HUES64 (cell line): Measurements from ENCODE around the gene TUBGCP5. TPM values are rescaled to one million over a fixed set of nuclear protein-coding genes. Genes with fewer than 3 reads are reported as not detected.
"Not testable (repeated sequence)": the region's sequence is repeated elsewhere in the genome, so short reads cannot be mapped to it uniquely, and the experiment has no call there.

Experiments used
- H3K27ac ChIP-seq: 2 replicates; pipeline ENCODE4 v1.7.0; 2013; ENCODE audit warnings: low read depth, low read length, inconsistent platforms
- H3K27me3 ChIP-seq: 2 replicates; pipeline ENCODE4 v1.6.1; 2013; ENCODE audit warnings: mild to moderate bottlenecking, low read length; ENCODE audit not compliant: insufficient read depth
- H3K36me3 ChIP-seq: 2 replicates; pipeline ENCODE4 v1.6.1; 2013; ENCODE audit warnings: mild to moderate bottlenecking, low read length; ENCODE audit not compliant: insufficient read depth
- H3K4me1 ChIP-seq: 2 replicates; pipeline ENCODE4 v1.6.1; 2013; ENCODE audit warnings: mild to moderate bottlenecking, low read length, moderate library complexity; ENCODE audit not compliant: insufficient read depth
- H3K4me3 ChIP-seq: 2 replicates; pipeline ENCODE4 v1.5.1; 2013; ENCODE audit warnings: mild to moderate bottlenecking, low read length, moderate library complexity
- H3K9ac ChIP-seq: 2 replicates; pipeline ENCODE4 v1.6.1; 2013; ENCODE audit warnings: mild to moderate bottlenecking, low read depth, low read length
- H3K9me3 ChIP-seq: 2 replicates; pipeline ENCODE4 v1.6.1; 2013; ENCODE audit warnings: low read depth, low read length; ENCODE audit not compliant: insufficient read depth
- WGBS: fragments of 150-250, 120-280 bp; methylation state at CpG from one replicate; pipeline ENCODE4 v1.1.7; 2013; ENCODE audit warnings: missing lambda C conversion rate; 5-methylcytosine and 5-hydroxymethylcytosine counted together
- polyA plus RNA-seq, 2 experiments: library from polyadenylated mRNA; stranded (reverse); fragments of 50-300 nt; gene quantifications; one replicate each; pipeline ENCODE4 v1.2.3, GENCODE V29; 2013

Gene TUBGCP5
- 14.6 TPM for polyA plus RNA-seq (2013, experiment 1 of 2)
- 15.7 TPM for polyA plus RNA-seq (2013, experiment 2 of 2)

DNA sequence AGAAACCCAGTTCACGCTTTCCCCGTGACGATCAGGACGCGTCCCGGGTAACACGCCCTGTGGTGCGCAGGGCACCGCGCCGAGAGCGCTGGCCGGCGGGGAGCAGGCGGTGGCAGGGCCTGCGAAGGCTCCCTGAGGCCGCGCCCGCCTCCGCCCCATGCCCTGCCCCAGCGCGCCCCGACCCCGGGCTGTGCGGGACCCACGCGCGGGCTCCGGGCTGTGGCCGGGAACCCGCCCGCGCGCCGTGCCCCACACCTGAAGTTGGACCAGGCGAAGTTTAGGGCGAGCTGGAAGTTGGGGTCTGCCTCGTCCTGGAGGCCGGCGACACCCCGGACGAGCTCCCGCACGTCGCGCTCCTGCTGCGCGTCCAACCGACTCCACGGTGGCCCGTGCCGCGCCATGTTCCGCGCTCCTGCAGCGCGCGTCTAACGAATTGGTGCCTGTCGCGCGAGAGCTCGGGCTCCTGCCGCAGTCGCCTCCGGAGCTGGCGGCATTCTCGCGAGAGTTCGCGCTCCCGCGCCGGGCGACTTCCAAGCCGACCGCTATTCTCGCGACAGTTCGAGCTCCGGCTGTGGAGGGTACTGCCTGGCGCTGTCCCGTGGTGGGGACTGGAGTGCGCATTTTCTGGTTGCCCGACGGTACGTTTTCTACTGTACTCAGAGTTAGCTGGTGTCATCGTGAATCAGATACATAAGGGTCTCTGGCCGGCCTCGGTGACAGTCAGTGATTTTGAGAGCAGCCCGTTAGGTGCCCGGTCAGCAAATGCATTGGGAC, at the start of gene TUBGCP5:
Gene TUBGCP5 (minus strand): TSS at position 427 of the 774 bp plus-strand sequence. CDS start 26 bp downstream, at position 401.
- WGBS = under 1% methylated on average over 92 of the region's 92 CpGs
- peak within 1 kb of the TSS; percentile 74 for H3K4me3 ChIP-seq
- H3K4me1 ChIP-seq = peaks cover 6% of the 10 kb centered on the region; the same call in 1 of the 2 replicates
- H3K9ac ChIP-seq = peak within 1 kb of the TSS; percentile 98
- no peaks in the 10 kb centered on the region for H3K27me3 ChIP-seq
- peak within 1 kb of the TSS; percentile 72 for H3K27ac ChIP-seq
- no peaks in the 10 kb centered on the region for H3K9me3 ChIP-seq
- H3K36me3 ChIP-seq = peaks cover 20% of the 10 kb centered on the region

DNA sequence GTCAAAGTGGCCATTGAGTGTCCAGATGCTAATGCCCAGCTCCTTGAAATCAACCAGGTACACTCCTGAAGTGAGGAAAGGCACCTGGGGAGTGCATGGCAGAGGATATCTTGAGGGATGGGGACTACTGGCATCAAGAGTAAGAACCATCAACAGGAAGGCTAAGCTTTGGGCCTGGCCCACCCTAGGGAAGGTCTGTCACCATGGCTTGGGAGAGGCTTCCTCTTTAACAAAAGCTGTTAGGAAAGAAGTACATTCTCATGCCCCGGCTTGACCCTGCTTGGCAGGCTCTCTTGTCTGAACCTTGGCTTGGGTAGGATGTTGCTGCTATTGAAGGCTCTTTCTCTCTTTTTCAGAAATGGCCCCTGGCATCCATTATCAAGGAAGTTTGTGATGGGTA, 43.7 kb upstream of the TUBGCP5 start:
- Histone ChIP-seq H3K27me3 (no peaks in the 10 kb centered on the region), H3K9ac (no peak overlapping the region), H3K27ac (no peak overlapping the region), H3K9me3 (peaks cover 7% of the 10 kb centered on the region; the same call in 1 of the 2 replicates), H3K4me1 (no peaks in the 10 kb centered on the region), H3K36me3 (no peaks in the 10 kb centered on the region), H3K4me3 (no peak overlapping the region)
- 92% methylated on average over 1 of the region's 1 CpG for WGBS

DNA sequence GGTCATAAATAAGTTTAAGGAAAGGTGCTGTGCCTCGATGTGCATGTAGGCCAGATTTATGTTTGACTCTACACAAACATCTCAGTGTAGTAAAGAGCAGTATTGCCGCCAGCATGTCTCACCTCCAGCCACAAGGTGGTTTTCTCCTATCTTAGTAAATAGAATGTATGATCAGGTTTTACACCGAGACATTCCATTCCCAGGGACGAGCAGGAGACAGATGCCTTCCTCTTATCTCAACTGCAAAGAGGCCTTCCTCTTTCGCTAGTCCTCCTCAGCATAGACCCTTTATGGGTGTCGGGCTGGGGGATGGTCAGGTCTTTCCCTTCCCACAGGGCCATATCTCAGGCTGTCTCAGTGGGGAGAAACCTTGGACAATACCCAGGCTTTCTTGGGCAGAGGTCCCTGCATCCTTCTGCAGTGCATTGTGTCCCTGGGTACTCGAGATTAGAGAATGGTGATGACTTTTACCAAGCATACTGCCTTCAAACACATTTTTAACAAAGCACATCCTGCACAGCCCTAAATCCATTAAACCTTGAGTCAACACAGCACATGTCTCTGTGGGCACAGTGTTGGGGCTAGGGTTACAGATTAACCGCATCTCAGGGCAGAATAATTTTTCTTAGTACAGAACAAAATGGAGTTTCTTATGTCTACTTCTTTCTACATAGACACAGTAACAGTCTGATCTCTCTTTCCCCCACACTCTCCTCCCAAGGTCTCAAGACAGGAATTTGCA, 42.8 kb upstream of the TUBGCP5 start:
- H3K27me3 ChIP-seq, H3K4me3 ChIP-seq, H3K27ac ChIP-seq: not testable (repeated sequence)

DNA sequence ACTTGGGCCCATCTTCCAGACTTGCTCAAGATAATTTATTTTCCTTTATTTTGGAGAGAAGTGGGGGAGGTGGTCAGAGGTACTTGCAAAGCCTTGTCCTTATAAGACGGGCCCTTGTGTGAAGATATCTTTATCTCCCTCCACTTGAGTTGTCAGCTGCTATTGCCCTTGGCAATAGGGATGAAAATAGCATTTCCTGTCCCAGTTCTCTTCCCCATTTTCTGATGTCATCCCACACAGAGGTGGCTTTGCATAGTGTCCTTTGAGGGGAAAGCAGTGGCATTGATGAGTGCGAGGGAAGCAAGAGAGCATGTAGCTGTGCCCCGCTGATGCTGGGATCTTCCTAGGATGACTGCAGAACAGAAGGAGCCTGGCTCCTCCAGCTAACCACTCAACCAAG, 41.9 kb upstream of the TUBGCP5 start:
- Histone ChIP-seq H3K36me3 (no peaks in the 10 kb centered on the region), H3K27ac (no peak overlapping the region), H3K9ac (no peak overlapping the region), H3K9me3 (peaks cover 3% of the 10 kb centered on the region; the same call in 1 of the 2 replicates), H3K4me1 (no peaks in the 10 kb centered on the region), H3K27me3 (no peaks in the 10 kb centered on the region), H3K4me3 (no peak overlapping the region)
- WGBS = 94% methylated on average over 3 of the region's 3 CpGs

More for the DNA sequence above, 42.8 kb upstream of the TUBGCP5 start:
- WGBS = 79% methylated on average over 5 of the region's 8 CpGs
- not testable (repeated sequence) for H3K4me1 ChIP-seq, H3K9me3 ChIP-seq, H3K9ac ChIP-seq, H3K36me3 ChIP-seq

DNA sequence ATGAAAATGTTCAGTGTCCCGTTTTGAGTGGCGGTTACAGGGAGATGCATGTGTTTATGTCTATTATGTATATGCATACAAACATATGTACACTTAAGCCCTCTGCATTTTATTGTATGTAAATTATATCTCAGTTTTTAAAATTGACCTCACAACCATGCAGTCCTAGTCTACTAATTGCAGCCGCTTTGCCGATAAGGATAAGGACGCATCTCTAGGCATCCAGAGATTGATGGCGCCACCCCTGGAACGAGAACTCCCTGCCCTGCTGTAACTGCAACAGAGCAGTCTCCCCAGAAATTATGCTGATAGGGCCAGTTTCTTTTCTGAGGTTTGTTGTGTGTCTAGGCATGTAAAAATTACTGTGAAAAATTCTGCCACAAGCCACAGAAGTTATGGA, 40.4 kb upstream of the TUBGCP5 start:
- H3K27ac ChIP-seq = no peak overlapping the region
- no peaks in the 10 kb centered on the region for H3K36me3 ChIP-seq
- no peak overlapping the region for H3K4me3 ChIP-seq
- no peaks in the 10 kb centered on the region for H3K4me1 ChIP-seq
- H3K9ac ChIP-seq = no peak overlapping the region
- 89% methylated on average over 7 of the region's 7 CpGs for WGBS
- H3K27me3 ChIP-seq = no peaks in the 10 kb centered on the region
- peaks cover 3% of the 10 kb centered on the region; the same call in 1 of the 2 replicates for H3K9me3 ChIP-seq

DNA sequence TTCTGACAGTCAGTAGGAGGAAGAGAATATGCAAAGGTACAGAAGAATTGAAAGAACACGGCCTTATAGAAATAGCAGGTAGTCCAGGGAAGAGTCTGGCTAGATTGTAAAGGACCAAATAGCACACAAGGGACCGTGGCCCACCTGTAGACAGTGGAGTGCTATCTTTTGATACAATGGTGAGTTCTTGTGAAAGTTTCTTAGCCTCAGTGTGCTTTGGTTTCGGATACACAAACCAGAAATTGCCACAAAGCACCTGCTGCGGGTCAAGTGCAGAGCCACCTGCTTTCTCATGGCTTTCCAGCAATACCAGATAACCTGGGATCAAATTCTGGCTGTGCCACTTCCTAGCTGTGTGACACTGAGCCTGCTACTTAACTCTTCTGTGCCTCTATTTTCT, 36.6 kb upstream of the TUBGCP5 start:
- Histone ChIP-seq H3K36me3 (no peaks in the 10 kb centered on the region), H3K27me3 (no peaks in the 10 kb centered on the region), H3K9ac (no peak overlapping the region), H3K9me3 (no peaks in the 10 kb centered on the region), H3K4me3 (no peak overlapping the region), H3K4me1 (no peaks in the 10 kb centered on the region), H3K27ac (no peak overlapping the region)
- WGBS = 73% methylated on average over 4 of the region's 4 CpGs

DNA sequence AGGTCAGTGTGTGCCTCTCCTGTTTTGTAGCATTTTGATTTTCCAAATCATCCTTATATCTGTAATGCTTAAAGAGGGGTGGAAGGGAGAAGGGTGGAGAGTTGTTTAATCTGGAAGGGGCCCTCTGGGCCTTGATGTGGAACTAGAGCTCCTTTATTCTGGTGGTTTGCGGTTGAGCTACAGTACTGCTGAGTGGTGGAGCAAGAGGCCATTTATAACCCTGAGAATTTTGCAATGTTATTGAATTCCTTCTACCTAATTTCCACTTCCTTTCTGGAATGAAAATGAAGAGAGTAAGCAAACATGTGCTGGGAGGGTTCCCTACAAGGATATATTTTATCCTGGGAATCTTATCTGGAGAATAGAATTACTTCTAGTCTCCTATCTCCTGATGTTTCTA, 35.3 kb upstream of the TUBGCP5 start:
- Histone ChIP-seq H3K27me3 (no peaks in the 10 kb centered on the region), H3K9me3 (0 out of 2 replicates have a peak, but pooled peaks cover 3% of the 10 kb centered on the region), H3K4me3 (no peak overlapping the region), H3K36me3 (no peaks in the 10 kb centered on the region), H3K9ac (no peak overlapping the region), H3K4me1 (no peaks in the 10 kb centered on the region), H3K27ac (no peak overlapping the region)
- WGBS = 90% methylated on average over 1 of the region's 1 CpG

DNA sequence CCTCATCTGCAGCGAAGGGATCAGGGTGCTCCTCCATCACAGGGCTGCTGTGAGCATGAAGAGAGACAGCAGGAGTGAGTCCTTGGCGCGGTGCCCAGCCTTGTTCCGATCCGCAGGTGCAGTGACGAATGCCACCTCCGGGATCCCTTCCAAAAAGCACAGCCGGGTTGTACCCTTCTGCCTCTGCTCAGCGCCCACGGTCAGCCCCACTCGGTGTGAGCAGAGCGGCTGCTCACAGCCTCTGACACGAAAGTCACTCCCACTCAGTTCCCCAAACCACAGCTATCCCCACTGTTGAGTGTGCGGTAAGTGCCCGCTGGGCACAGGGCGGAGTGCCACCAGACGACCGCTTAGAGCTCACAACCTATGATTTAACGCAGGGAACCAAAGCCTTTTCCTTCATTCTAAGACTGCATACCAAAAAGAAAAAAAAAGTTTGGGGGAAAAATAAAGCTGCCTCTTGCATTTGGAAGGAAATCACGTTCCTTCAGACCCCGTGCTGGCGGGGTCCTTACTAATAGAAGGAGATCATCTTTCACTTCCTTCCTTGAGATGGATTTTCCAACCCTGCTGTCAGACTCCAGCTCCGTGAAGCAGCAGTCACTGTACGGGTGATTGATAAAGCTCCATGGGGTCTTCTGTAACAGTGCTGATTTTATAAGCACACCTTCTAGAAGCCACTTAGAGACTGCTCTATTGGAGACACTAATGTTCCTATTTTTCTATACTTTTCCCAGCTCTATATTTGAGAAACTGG, 34.7 kb upstream of the TUBGCP5 start:
- Histone ChIP-seq H3K9me3 (0 out of 2 replicates have a peak, but pooled peaks cover 3% of the 10 kb centered on the region), H3K36me3 (no peaks in the 10 kb centered on the region), H3K9ac (no peak overlapping the region), H3K27ac (no peak overlapping the region), H3K4me1 (no peaks in the 10 kb centered on the region), H3K27me3 (no peaks in the 10 kb centered on the region), H3K4me3 (no peak overlapping the region)
- WGBS = 79% methylated on average over 24 of the region's 24 CpGs

DNA sequence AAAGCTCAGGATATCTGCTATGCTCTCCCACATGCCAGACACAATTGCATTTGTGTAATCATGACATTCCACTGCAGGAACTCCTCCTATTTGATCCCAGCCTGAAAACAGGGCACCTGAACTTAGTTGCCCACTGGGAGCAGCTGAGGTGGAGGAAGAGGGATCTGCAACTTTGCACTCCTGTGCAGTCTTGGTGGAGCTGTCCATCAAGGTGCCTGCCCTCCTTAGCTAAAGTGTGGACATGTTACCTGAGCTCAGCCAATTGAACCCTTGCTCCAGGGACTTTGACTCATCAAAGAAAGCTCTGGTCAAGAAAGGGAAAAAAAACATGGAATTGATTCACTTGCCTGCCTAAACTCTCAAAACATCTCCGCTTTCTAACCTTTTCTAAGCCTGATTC, 33.3 kb upstream of the TUBGCP5 start:
- Histone ChIP-seq H3K27me3 (no peaks in the 10 kb centered on the region), H3K9me3 (0 out of 2 replicates have a peak, but pooled peaks cover 3% of the 10 kb centered on the region), H3K27ac (no peak overlapping the region), H3K9ac (no peak overlapping the region), H3K36me3 (no peaks in the 10 kb centered on the region), H3K4me3 (no peak overlapping the region), H3K4me1 (no peaks in the 10 kb centered on the region)
- 83% methylated on average over 1 of the region's 1 CpG for WGBS

DNA sequence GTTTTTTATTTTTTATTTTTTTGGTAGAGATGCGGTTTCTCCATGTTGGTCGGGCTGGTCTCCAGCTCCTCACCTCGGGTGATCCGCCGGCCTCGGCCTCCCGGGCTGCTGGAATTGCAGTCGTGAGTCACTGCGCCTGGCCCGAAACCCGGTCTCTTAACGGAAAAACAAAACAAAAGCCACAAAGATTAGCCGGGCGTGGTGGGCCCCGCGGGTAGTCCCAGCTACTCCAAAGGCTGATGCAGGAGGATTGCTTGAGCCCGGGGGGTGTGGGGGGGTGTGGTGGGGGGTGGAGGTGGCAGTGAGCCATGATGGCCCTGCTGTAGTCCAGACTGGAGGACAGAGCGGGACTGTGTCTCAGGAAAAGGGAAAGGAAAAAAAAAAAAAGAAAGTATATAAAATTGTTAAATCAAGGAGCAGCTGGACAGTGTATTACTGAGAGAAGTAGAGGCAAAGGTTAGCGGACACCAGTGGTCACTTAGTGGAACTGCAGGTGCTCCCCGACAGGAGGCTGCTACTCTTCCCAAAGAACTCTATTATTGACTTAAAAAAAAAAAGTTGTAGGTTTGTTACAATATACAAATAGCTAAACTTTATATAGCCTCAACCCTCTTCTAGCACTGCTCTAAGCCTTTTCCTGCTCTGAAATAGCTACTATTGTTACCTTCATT, 30.3 kb upstream of the TUBGCP5 start:
- no peaks in the 10 kb centered on the region for H3K36me3 ChIP-seq

More for the DNA sequence above, 30.3 kb upstream of the TUBGCP5 start:
- WGBS = 60% methylated on average over 19 of the region's 20 CpGs
- no peak overlapping the region for H3K27ac ChIP-seq
- H3K9ac ChIP-seq = no peak overlapping the region; the same call in 1 of the 2 replicates
- H3K27me3 ChIP-seq = no peaks in the 10 kb centered on the region
- 0 out of 2 replicates have a peak, but pooled peaks cover 3% of the 10 kb centered on the region for H3K9me3 ChIP-seq
- no peaks in the 10 kb centered on the region for H3K4me1 ChIP-seq
- H3K4me3 ChIP-seq = no peak overlapping the region
